Sigmoid colon (tissue), 4 donors: ENCODE results near the gene TRPM6.

Experiments used
- CTCF ChIP-seq, 4 experiments: fragments of 450-650 bp in 3 of 4; fragments of 200-600 bp in 1 of 4; IDR thresholded peaks; one replicate each; pipeline ENCODE4 v1.5.1; 2016 to 2019; ENCODE audit warnings: antibody characterized with exemption in 4 of 4, mild to moderate bottlenecking in 3 of 4, moderate library complexity in 2 of 4
- EP300 ChIP-seq, 4 donors: sonication (generic); formaldehyde crosslinking; IDR thresholded peaks; one replicate each; pipeline ENCODE4 v1.6.1; 2017; ENCODE audit warnings: antibody characterized with exemption in 4 of 4
- POLR2A ChIP-seq, 2 donors: fragments of 450-650 bp; IDR thresholded peaks; one replicate each; pipeline ENCODE4 v1.6.1; 2016; ENCODE audit warnings: antibody characterized with exemption in 2 of 2, mild to moderate bottlenecking in 2 of 2, moderate library complexity in 2 of 2
- POLR2AphosphoS5 ChIP-seq, 4 donors: sonication (generic); formaldehyde crosslinking; IDR thresholded peaks; one replicate each; pipeline ENCODE4 v1.6.1; 2017; ENCODE audit warnings: antibody characterized with exemption in 4 of 4

DNA sequence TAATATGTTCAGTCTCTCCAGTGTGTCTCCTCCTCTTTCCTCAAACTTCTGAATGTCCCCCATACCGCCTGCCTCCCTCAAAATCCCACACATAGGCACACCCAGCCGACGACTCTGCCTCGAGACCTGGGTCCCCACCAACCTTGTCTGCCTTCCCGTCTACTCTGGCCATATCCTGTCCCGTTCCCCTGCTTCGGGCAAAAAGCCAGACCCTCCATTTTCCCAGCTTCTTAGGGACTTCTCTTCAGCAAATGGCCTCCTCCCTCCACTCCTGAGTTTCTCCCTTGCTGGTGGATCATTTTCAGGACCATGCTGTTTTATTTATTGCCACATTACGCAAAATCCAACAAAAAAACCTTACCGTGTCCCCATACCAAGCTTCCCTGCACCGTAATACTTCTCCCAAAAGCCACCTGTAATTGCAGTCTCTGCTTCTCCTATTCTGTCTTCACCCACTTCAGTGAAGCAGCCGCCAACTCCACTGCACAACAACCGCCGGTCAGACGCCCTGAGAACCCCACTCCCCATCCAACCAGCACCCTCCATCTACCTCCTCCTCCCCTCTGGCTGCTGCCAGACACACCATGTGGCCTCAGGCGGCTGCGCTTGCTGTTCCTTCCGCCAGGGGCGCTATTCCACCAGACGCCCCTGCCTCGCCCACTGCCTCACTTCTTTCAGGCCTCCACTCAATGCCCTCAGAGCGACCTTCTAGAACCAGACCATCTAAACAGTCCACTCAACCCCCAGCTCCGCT is 117.0 kb downstream of the TRPM6 start:
- TF ChIP-seq CTCF (IDR thresholded peaks at IDR 0.05): peak in 1 of 4 experiments; percentile 41
- no peak for TF ChIP-seq POLR2AphosphoS5 (IDR thresholded peaks at IDR 0.05)
- no peak for TF ChIP-seq POLR2A (IDR thresholded peaks at IDR 0.05)
- no peak for TF ChIP-seq EP300 (IDR thresholded peaks at IDR 0.05)
